ENCODE data around the gene MDH1.

- TF ChIP-seq ZNF366 (tag by site-specific recombination; conservative IDR thresholded peaks at IDR 0.05) (no peak), ZNF274 (IDR thresholded peaks at IDR 0.05; ENCODE audit: low read length) (no peak), ZNF274 (tag by site-specific recombination; IDR thresholded peaks at IDR 0.05; ENCODE audit: borderline replicate concordance) (no peak), ZNF121 (tag by site-specific recombination; IDR thresholded peaks at IDR 0.05) (no peak), ZNF138 (tag by site-specific recombination; IDR thresholded peaks at IDR 0.05; ENCODE audit: borderline replicate concordance) (no peak), GFI1B (tag by site-specific recombination; IDR thresholded peaks at IDR 0.05) (no peak), CTCF (tag by site-specific recombination; IDR thresholded peaks at IDR 0.05) (no peak), REST (tag by site-specific recombination; IDR thresholded peaks at IDR 0.05) (no peak)
Observed at GRCh38 chr2:63591566-63592175, 2.9 kb downstream of the MDH1 start.

Data from HEK293 (cell line).